ENCODE data around the gene KAZN.

The KAZN gene

GRCh38 chr1:15047237-15047636, 448.8 kb downstream of the KAZN start:
- DNase-seq: no peak

GRCh38 chr1:15048437-15048980, 450.0 kb downstream of the KAZN start:
- no peak for DNase-seq

- no peak for DNase-seq
Measured at GRCh38 chr1:15049067-15049466, 450.6 kb downstream of the KAZN start.

- DNase-seq: no peak
Measured at GRCh38 chr1:15051882-15052528, 453.5 kb downstream of the KAZN start.

GRCh38 chr1:15053153-15053552, 454.7 kb downstream of the KAZN start:
- no peak for DNase-seq

- no peak for DNase-seq
Measured at GRCh38 chr1:15055736-15056415, 457.4 kb downstream of the KAZN start.

GRCh38 chr1:15056515-15057285, 458.2 kb downstream of the KAZN start:
- DNase-seq: no peak

- DNase-seq: no peak
Measured at GRCh38 chr1:15057834-15058233, 459.3 kb downstream of the KAZN start.

GRCh38 chr1:15058261-15058660, 459.8 kb downstream of the KAZN start:
- no peak for DNase-seq

GRCh38 chr1:15060104-15060503, 461.6 kb downstream of the KAZN start:
- DNase-seq: no peak

- DNase-seq: no peak
Measured at GRCh38 chr1:15062479-15063099, 464.1 kb downstream of the KAZN start.

- no peak for DNase-seq
Measured at GRCh38 chr1:15063346-15063745, 464.9 kb downstream of the KAZN start.

GRCh38 chr1:15063783-15064182, 465.3 kb downstream of the KAZN start:
- DNase-seq: no peak

GRCh38 chr1:15064217-15064929, 465.9 kb downstream of the KAZN start:
- no peak for DNase-seq

GRCh38 chr1:15065291-15065690, 466.8 kb downstream of the KAZN start:
- no peak for DNase-seq

- no peak for DNase-seq
Measured at GRCh38 chr1:15065736-15066135, 467.3 kb downstream of the KAZN start.

- no peak for DNase-seq
Measured at GRCh38 chr1:15066191-15066590, 467.7 kb downstream of the KAZN start.

- no peak for DNase-seq
Measured at GRCh38 chr1:15067148-15067547, 468.7 kb downstream of the KAZN start.

GRCh38 chr1:15068152-15068551, 469.7 kb downstream of the KAZN start:
- DNase-seq: no peak

GRCh38 chr1:15068997-15069396, 470.5 kb downstream of the KAZN start:
- no peak for DNase-seq

GRCh38 chr1:15070145-15070748, 471.8 kb downstream of the KAZN start:
- no peak for DNase-seq

GRCh38 chr1:15071936-15072335, 473.5 kb downstream of the KAZN start:
- no peak for DNase-seq

All from central memory CD4-positive, alpha-beta T cell (primary cell).